Astrocyte (in vitro differentiated cells and primary cell): ENCODE results near the gene GTF2IRD1.

Source experiments
- EZH2 ChIP-seq: IDR thresholded peaks from 2 replicates; pipeline ENCODE4 v1.6.1; 2012; ENCODE audit warnings: mild to moderate bottlenecking, low read length, inconsistent platforms; ENCODE audit not compliant: insufficient read depth
- TF ChIP-seq, protein P1 (sequence below): IDR thresholded peaks from 2 replicates; pipeline ENCODE4 v1.5.1; 2011; ENCODE audit warnings: low read depth, mild to moderate bottlenecking, inconsistent platforms, low read length, moderate library complexity; ENCODE audit not compliant: insufficient read depth

- TF ChIP-seq, protein P1, sequence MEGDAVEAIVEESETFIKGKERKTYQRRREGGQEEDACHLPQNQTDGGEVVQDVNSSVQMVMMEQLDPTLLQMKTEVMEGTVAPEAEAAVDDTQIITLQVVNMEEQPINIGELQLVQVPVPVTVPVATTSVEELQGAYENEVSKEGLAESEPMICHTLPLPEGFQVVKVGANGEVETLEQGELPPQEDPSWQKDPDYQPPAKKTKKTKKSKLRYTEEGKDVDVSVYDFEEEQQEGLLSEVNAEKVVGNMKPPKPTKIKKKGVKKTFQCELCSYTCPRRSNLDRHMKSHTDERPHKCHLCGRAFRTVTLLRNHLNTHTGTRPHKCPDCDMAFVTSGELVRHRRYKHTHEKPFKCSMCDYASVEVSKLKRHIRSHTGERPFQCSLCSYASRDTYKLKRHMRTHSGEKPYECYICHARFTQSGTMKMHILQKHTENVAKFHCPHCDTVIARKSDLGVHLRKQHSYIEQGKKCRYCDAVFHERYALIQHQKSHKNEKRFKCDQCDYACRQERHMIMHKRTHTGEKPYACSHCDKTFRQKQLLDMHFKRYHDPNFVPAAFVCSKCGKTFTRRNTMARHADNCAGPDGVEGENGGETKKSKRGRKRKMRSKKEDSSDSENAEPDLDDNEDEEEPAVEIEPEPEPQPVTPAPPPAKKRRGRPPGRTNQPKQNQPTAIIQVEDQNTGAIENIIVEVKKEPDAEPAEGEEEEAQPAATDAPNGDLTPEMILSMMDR: no peak
- TF ChIP-seq EZH2: no peak
Measured at GRCh38 chr7:74633451-74633921, 179.8 kb downstream of the GTF2IRD1 start.
